Ishikawa (cell line): Measurements from ENCODE around the gene GAREM1.

Experiments
- CEBPB ChIP-seq: IDR thresholded peaks from 2 replicates; pipeline ENCODE4 v1.6.1; 2012
- CREB1 ChIP-seq: IDR thresholded peaks from 2 replicates; pipeline ENCODE4 v1.6.1; 2012; ENCODE audit warnings: low read depth
- EGR1 ChIP-seq: IDR thresholded peaks from 2 replicates; pipeline ENCODE4 v1.6.1; 2012
- EP300 ChIP-seq: IDR thresholded peaks from 2 replicates; pipeline ENCODE4 v1.6.1; 2012; ENCODE audit warnings: borderline replicate concordance
- FOXM1 ChIP-seq: IDR thresholded peaks from 2 replicates; pipeline ENCODE4 v1.6.1; 2012; ENCODE audit warnings: low read depth, borderline replicate concordance
- NFIC ChIP-seq: IDR thresholded peaks from 2 replicates; pipeline ENCODE4 v1.6.1; 2012
- RAD21 ChIP-seq: IDR thresholded peaks from 2 replicates; pipeline ENCODE4 v1.6.1; 2012; ENCODE audit warnings: low read depth
- TAF1 ChIP-seq: IDR thresholded peaks from 2 replicates; pipeline ENCODE4 v1.6.1; 2012; ENCODE audit warnings: low read depth, mild to moderate bottlenecking
- TCF12 ChIP-seq: IDR thresholded peaks from 2 replicates; pipeline ENCODE4 v1.6.1; 2012; ENCODE audit warnings: low read depth
- TEAD4 ChIP-seq: IDR thresholded peaks from 2 replicates; pipeline ENCODE4 v1.6.1; 2012
- YY1 ChIP-seq: IDR thresholded peaks from 2 replicates; pipeline ENCODE4 v1.6.1; 2012; ENCODE audit warnings: low read depth
- ZBTB7A ChIP-seq: IDR thresholded peaks from 2 replicates; pipeline ENCODE4 v1.6.1; 2012; ENCODE audit warnings: low read depth
- TF ChIP-seq, protein P1 (sequence below): IDR thresholded peaks from 2 replicates; pipeline ENCODE4 v1.6.1; 2012
- TF ChIP-seq, protein P2 (sequence below): IDR thresholded peaks from 2 replicates; pipeline ENCODE4 v1.6.1; 2012; ENCODE audit warnings: low read depth, mild to moderate bottlenecking
- TF ChIP-seq, protein P3 (sequence below): IDR thresholded peaks from 2 replicates; pipeline ENCODE4 v1.6.1; 2012

The GAREM1 gene

DNA sequence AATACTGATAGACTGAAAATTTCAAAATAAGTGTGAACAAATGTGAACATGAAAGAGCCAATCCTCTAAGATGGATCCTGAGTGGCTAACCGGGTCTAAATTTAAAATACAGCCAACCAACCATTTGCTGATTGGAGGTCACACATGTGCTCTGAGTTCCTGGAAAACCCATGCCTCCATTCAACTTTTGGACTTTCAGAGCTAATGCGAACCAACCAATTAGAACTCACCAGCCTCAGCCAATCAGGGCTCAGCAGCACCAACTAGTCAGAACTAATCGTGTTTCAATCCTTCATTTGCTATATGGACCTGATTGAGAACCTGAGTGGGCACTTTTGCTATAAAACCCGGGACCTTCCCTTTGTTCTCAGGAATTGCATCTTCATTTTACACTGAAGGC is 169.3 kb downstream of the GAREM1 start:
- TF ChIP-seq TEAD4 = no peak
- no peak for TF ChIP-seq ZBTB7A
- TF ChIP-seq, protein P1, sequence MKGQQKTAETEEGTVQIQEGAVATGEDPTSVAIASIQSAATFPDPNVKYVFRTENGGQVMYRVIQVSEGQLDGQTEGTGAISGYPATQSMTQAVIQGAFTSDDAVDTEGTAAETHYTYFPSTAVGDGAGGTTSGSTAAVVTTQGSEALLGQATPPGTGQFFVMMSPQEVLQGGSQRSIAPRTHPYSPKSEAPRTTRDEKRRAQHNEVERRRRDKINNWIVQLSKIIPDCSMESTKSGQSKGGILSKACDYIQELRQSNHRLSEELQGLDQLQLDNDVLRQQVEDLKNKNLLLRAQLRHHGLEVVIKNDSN = no peak
- no peak for TF ChIP-seq EP300
- TF ChIP-seq, protein P2, sequence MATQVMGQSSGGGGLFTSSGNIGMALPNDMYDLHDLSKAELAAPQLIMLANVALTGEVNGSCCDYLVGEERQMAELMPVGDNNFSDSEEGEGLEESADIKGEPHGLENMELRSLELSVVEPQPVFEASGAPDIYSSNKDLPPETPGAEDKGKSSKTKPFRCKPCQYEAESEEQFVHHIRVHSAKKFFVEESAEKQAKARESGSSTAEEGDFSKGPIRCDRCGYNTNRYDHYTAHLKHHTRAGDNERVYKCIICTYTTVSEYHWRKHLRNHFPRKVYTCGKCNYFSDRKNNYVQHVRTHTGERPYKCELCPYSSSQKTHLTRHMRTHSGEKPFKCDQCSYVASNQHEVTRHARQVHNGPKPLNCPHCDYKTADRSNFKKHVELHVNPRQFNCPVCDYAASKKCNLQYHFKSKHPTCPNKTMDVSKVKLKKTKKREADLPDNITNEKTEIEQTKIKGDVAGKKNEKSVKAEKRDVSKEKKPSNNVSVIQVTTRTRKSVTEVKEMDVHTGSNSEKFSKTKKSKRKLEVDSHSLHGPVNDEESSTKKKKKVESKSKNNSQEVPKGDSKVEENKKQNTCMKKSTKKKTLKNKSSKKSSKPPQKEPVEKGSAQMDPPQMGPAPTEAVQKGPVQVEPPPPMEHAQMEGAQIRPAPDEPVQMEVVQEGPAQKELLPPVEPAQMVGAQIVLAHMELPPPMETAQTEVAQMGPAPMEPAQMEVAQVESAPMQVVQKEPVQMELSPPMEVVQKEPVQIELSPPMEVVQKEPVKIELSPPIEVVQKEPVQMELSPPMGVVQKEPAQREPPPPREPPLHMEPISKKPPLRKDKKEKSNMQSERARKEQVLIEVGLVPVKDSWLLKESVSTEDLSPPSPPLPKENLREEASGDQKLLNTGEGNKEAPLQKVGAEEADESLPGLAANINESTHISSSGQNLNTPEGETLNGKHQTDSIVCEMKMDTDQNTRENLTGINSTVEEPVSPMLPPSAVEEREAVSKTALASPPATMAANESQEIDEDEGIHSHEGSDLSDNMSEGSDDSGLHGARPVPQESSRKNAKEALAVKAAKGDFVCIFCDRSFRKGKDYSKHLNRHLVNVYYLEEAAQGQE = no peak
- TF ChIP-seq NFIC = no peak
- TF ChIP-seq YY1 = no peak
- TF ChIP-seq EGR1 = no peak

DNA sequence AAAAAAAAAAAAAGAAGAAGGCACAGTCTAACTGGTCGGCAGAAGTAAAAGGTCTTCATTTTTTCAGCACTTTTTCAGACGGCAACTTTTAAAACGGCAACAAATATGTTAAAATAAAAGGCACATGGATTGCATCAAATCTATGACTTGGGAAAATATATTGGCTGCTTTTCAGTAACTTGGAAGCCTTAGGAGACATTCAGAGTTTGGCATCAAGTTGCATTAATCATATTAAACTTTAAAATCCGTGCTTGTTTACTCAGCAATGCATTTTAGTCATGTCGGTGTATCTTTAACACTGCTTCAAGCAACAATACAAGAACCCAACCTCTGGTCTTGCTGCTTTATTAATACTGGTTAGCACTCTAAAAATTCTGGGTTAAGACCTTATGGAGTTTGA is 169.8 kb downstream of the GAREM1 start:
- TF ChIP-seq TEAD4 (no peak), EP300 (no peak), EGR1 (no peak), YY1 (no peak), NFIC (no peak), TAF1 (no peak), TCF12 (no peak), FOXM1 (no peak), CREB1 (no peak), CEBPB (no peak), RAD21 (no peak), ZBTB7A (no peak)
- TF ChIP-seq, protein P1 = no peak
- TF ChIP-seq, protein P3, sequence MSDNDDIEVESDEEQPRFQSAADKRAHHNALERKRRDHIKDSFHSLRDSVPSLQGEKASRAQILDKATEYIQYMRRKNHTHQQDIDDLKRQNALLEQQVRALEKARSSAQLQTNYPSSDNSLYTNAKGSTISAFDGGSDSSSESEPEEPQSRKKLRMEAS = no peak
- TF ChIP-seq, protein P2 = no peak

DNA sequence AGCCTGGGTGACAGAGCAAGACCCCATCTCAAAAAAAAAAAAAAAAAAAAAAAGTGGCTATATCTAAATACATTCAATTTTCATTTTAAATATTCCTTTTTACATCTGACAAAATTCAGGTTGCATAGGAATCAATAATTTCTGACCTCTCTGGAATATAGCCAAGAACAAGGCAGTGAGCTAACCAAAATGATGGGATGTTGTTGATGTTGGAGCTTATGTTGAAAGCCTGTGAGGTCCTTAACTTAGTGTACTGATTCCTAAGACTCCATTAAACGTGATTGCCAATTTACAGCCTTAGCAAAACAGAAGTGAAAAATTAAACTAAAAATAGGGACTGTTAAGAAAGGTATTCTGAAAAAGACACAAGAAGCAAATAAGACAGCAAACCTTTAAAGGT is 171.2 kb downstream of the GAREM1 start:
- TF ChIP-seq TEAD4 (no peak), ZBTB7A (no peak), NFIC (no peak), TAF1 (no peak), YY1 (no peak), EGR1 (no peak), TCF12 (no peak), CEBPB (no peak), RAD21 (no peak)
- TF ChIP-seq, protein P1 = no peak
- TF ChIP-seq, protein P3 = no peak

DNA sequence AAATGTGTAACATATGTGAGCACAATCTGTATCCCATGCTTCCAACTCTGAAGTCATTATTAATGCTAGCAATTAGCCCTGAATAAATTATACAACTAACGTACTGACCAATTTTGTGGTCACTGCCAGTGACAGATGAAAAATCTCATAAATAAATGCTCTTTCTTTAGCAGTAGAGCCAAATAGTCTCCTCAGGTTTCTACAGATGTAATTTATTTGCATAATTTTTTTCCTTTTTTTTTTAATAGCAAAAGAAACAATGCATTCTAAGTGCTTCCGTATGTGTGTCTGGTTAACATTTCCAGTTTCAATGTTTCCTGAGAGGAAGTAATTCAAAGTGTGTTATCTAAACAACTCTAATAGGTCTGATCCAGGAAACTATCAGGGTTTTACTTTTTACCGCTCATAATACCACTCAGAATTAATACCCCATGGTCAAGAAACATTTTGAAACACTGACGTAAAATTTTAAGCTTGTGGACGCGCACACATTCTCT is 172.5 kb downstream of the GAREM1 start:
- TF ChIP-seq CEBPB (no peak), ZBTB7A (no peak), TAF1 (no peak), EP300 (no peak), CREB1 (no peak)
- TF ChIP-seq, protein P2 = no peak
